ENCODE results near the gene RAB3IL1. TPM values are rescaled to one million over a fixed set of nuclear protein-coding genes. Genes with fewer than 3 reads are reported as not detected.

RAB3IL1 gene
- total RNA-seq, 1 donor: not detected

DNA sequence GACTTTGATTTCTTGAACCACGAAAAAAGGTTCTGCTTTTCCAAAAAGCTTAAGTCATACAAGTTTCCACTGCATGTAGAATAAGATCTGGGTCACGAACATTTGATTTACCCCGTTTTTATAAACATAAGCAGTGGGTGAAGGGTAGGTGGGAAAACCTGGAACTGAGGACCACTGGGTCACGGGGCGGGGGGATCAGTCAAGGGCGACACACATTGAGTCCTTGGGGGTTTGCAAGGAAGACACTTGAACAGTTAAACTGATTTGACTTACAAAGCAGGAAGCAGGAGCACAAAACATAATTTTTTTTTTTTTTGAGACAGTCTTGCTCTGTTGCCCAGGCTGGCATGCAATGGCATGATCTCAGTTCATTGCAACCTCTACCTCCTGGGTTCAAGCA lies 36.9 kb downstream of the RAB3IL1 start:
- H3K27me3 ChIP-seq (ENCODE audit: insufficient read depth, low read length): no peaks in the 10 kb centered on the region
- H3K4me1 ChIP-seq (ENCODE audit: insufficient read depth, low read length): no peaks in the 10 kb centered on the region
- no peaks in the 10 kb centered on the region for H3K9me3 ChIP-seq (ENCODE audit: low read depth, low read length)
- no peak overlapping the region for H3K4me3 ChIP-seq (ENCODE audit: low read length)

- no peaks in the 10 kb centered on the region for H3K4me1 ChIP-seq (ENCODE audit: insufficient read depth, low read length)
- H3K27me3 ChIP-seq (ENCODE audit: insufficient read depth, low read length): no peaks in the 10 kb centered on the region
- H3K4me3 ChIP-seq (ENCODE audit: low read length): no peak overlapping the region
- no peaks in the 10 kb centered on the region for H3K9me3 ChIP-seq (ENCODE audit: low read depth, low read length)
Observed at GRCh38 chr11:61880031-61880430, 37.3 kb downstream of the RAB3IL1 start.

GRCh38 chr11:61879152-61879551 lies 38.2 kb downstream of the RAB3IL1 start:
- Histone ChIP-seq H3K27me3 (ENCODE audit: insufficient read depth, low read length) (no peaks in the 10 kb centered on the region), H3K9me3 (ENCODE audit: low read depth, low read length) (no peaks in the 10 kb centered on the region), H3K4me3 (ENCODE audit: low read length) (no peak overlapping the region), H3K4me1 (ENCODE audit: insufficient read depth, low read length) (no peaks in the 10 kb centered on the region)

- no peaks in the 10 kb centered on the region for H3K9me3 ChIP-seq (ENCODE audit: low read depth, low read length)
- peaks cover 7% of the 10 kb centered on the region for H3K4me1 ChIP-seq (ENCODE audit: insufficient read depth, low read length)
- no peaks in the 10 kb centered on the region for H3K27me3 ChIP-seq (ENCODE audit: insufficient read depth, low read length)
- H3K4me3 ChIP-seq (ENCODE audit: low read length): no peak overlapping the region
Observed at GRCh38 chr11:61875698-61876097, 41.7 kb downstream of the RAB3IL1 start.

- H3K4me1 ChIP-seq (ENCODE audit: insufficient read depth, low read length): peaks cover 7% of the 10 kb centered on the region
- H3K27me3 ChIP-seq (ENCODE audit: insufficient read depth, low read length): no peaks in the 10 kb centered on the region
- H3K4me3 ChIP-seq (ENCODE audit: low read length): no peak overlapping the region
- no peaks in the 10 kb centered on the region for H3K9me3 ChIP-seq (ENCODE audit: low read depth, low read length)
Observed at GRCh38 chr11:61874853-61875252, 42.5 kb downstream of the RAB3IL1 start.

DNA sequence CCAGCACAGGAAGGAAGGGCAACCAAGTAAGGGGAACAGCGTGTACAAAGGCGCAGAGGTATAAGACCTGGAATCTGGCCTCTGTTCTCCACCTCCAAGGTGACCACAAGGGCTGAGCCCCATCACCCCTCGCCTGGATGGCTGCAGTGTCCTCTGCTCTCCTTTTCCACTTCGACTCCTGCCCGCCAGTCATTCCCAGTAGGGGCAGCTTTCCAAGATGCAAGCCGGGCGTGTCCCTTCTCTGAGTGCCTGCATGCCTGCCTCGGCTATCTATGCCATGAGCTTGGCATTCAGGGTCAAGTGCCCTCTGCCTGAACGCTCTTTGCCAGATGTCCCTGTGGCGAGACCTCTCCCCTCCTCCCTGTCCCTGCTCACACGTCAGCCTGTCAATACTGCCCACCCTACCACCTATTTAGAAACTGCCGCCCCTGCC lies 43.0 kb downstream of the RAB3IL1 start:
- no peaks in the 10 kb centered on the region for H3K9me3 ChIP-seq (ENCODE audit: low read depth, low read length)
- H3K4me3 ChIP-seq (ENCODE audit: low read length): no peak overlapping the region
- peaks cover 7% of the 10 kb centered on the region for H3K4me1 ChIP-seq (ENCODE audit: insufficient read depth, low read length)

GRCh38 chr11:61873588-61874376 lies 43.6 kb downstream of the RAB3IL1 start:
- Histone ChIP-seq H3K9me3 (ENCODE audit: low read depth, low read length) (no peaks in the 10 kb centered on the region), H3K27me3 (ENCODE audit: insufficient read depth, low read length) (no peaks in the 10 kb centered on the region), H3K4me1 (ENCODE audit: insufficient read depth, low read length) (peaks cover 7% of the 10 kb centered on the region)

More for the DNA sequence above, 43.0 kb downstream of the RAB3IL1 start:
- H3K27me3 ChIP-seq (ENCODE audit: insufficient read depth, low read length): no peaks in the 10 kb centered on the region

DNA sequence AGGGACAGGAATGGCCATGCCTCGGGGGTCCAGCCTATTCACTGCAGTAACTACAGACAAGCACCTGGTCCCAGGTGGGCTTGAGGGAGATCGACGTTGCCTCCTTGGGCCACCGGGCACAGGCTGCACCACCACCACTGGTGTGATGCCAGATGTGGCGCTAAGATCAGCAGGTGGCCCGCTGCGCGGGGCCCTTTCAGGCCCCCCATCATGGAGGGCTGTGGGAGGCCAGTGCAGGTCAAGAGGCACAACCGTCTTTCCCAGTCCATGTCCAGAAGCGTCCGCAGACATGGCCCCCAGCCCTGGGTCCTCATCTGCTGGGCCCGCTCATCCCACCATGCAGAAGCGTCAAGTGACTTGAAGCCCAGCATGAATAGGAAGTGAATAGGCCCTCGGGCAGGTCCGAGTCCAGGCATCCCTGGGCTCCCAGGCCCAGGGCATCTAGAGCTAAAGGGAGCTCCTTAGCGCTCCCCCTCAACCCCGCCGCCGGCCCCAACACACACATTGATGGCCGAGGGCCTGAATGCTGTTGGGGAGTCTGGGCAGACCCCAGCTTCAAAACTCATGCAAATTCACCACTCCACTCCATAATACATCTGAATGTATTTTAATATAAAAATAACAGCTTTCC lies 44.3 kb downstream of the RAB3IL1 start:
- H3K9me3 ChIP-seq (ENCODE audit: low read depth, low read length): no peaks in the 10 kb centered on the region
- H3K4me3 ChIP-seq (ENCODE audit: low read length): no peak overlapping the region
- no peaks in the 10 kb centered on the region for H3K27me3 ChIP-seq (ENCODE audit: insufficient read depth, low read length)
- peaks cover 7% of the 10 kb centered on the region for H3K4me1 ChIP-seq (ENCODE audit: insufficient read depth, low read length)

More at GRCh38 chr11:61873588-61874376, 43.6 kb downstream of the RAB3IL1 start:
- no peak overlapping the region for H3K4me3 ChIP-seq (ENCODE audit: low read length)

GRCh38 chr11:61871158-61871597 lies 46.2 kb downstream of the RAB3IL1 start:
- no peaks in the 10 kb centered on the region for H3K27me3 ChIP-seq (ENCODE audit: insufficient read depth, low read length)
- H3K4me3 ChIP-seq (ENCODE audit: low read length): no peak overlapping the region
- no peaks in the 10 kb centered on the region for H3K9me3 ChIP-seq (ENCODE audit: low read depth, low read length)
- H3K4me1 ChIP-seq (ENCODE audit: insufficient read depth, low read length): peaks cover 7% of the 10 kb centered on the region

DNA sequence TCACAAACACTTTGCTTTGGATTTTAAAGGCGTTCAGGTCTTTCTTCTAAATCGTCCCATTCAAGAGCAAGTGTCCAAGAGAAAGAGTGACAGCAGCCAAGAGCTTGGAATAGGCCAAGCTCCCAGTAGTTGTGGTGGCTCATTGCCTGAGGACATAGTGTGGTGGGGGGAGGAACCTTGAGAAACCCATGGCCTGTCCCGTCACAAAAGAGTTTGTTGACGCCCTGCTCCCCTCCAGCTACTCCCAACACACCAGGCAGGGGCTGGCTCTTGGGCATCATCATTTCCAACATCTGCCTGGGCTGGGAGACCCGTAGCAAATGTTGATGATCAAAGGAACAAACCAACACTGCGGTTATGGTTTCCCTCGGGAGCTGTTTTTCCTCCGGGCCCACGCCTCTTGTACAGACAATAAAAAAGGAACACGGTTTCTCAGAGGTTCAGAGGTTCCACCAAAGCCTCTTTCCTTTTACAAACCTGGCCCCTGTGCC lies 46.8 kb downstream of the RAB3IL1 start:
- no peak overlapping the region for H3K4me3 ChIP-seq (ENCODE audit: low read length)
- H3K27me3 ChIP-seq (ENCODE audit: insufficient read depth, low read length): no peaks in the 10 kb centered on the region
- H3K9me3 ChIP-seq (ENCODE audit: low read depth, low read length): no peaks in the 10 kb centered on the region
- H3K4me1 ChIP-seq (ENCODE audit: insufficient read depth, low read length): peaks cover 7% of the 10 kb centered on the region

GRCh38 chr11:61869708-61870451 lies 47.5 kb downstream of the RAB3IL1 start:
- Histone ChIP-seq H3K4me1 (ENCODE audit: insufficient read depth, low read length) (peaks cover 7% of the 10 kb centered on the region), H3K27me3 (ENCODE audit: insufficient read depth, low read length) (no peaks in the 10 kb centered on the region), H3K4me3 (ENCODE audit: low read length) (no peak overlapping the region), H3K9me3 (ENCODE audit: low read depth, low read length) (no peaks in the 10 kb centered on the region)

DNA sequence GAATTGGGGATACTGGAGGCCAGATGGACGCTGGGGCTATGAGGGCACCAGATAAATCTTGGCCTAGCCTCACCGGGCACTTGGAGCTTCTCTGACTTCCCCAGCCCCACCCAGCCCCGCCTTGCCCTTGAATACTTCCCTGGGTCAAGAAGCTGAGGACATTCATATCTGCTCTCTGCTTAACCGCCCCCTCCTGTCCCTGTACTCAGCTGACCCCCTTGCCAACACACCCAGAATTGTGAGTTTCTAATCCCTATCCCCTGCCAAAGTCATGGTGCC lies 48.0 kb downstream of the RAB3IL1 start:
- Histone ChIP-seq H3K4me1 (ENCODE audit: insufficient read depth, low read length) (peaks cover 7% of the 10 kb centered on the region), H3K4me3 (ENCODE audit: low read length) (no peak overlapping the region), H3K9me3 (ENCODE audit: low read depth, low read length) (no peaks in the 10 kb centered on the region), H3K27me3 (ENCODE audit: insufficient read depth, low read length) (no peaks in the 10 kb centered on the region)

- H3K9me3 ChIP-seq (ENCODE audit: low read depth, low read length): no peaks in the 10 kb centered on the region
- H3K27me3 ChIP-seq (ENCODE audit: insufficient read depth, low read length): no peaks in the 10 kb centered on the region
- no peak overlapping the region for H3K4me3 ChIP-seq (ENCODE audit: low read length)
- H3K4me1 ChIP-seq (ENCODE audit: insufficient read depth, low read length): peaks cover 7% of the 10 kb centered on the region
Observed at GRCh38 chr11:61868571-61869428, 48.6 kb downstream of the RAB3IL1 start.

GRCh38 chr11:61866958-61867343 lies 50.4 kb downstream of the RAB3IL1 start:
- H3K27me3 ChIP-seq (ENCODE audit: insufficient read depth, low read length): no peaks in the 10 kb centered on the region
- no peak overlapping the region for H3K4me3 ChIP-seq (ENCODE audit: low read length)
- peaks cover 7% of the 10 kb centered on the region for H3K4me1 ChIP-seq (ENCODE audit: insufficient read depth, low read length)
- H3K9me3 ChIP-seq (ENCODE audit: low read depth, low read length): no peaks in the 10 kb centered on the region
